Transverse colon (tissue), 3 donors: Measurements from ENCODE around the gene APBB1IP.

Experiments used
- CTCF ChIP-seq, 5 experiments: fragments of 200-600 bp in 3 of 5; fragments of 450-650 bp in 2 of 5; sonication (generic) in 3 of 5; IDR thresholded peaks; 1 replicate in 2 of 5; 2 replicates in 3 of 5; pipeline ENCODE4 v1.5.1; 2016 to 2017; ENCODE audit warnings: antibody characterized with exemption in 5 of 5, inconsistent platforms in 3 of 5, mild to moderate bottlenecking in 2 of 5, moderate library complexity in 1 of 5
- EP300 ChIP-seq: sonication (generic); formaldehyde crosslinking; IDR thresholded peaks from one replicate; pipeline ENCODE4 v1.6.1; 2017; ENCODE audit warnings: antibody characterized with exemption, low read depth
- POLR2A ChIP-seq: fragments of 450-650 bp; IDR thresholded peaks from one replicate; pipeline ENCODE4 v1.6.1; 2016; ENCODE audit warnings: antibody characterized with exemption, mild to moderate bottlenecking, moderate library complexity

GRCh38 chr10:26488344-26488743 is 50.2 kb downstream of the APBB1IP start:
- TF ChIP-seq POLR2A (no peak), EP300 (no peak), CTCF (IDR thresholded peaks at IDR 0.05) (no peak)
